ENCODE measurements around the gene ADCY9.

DNA sequence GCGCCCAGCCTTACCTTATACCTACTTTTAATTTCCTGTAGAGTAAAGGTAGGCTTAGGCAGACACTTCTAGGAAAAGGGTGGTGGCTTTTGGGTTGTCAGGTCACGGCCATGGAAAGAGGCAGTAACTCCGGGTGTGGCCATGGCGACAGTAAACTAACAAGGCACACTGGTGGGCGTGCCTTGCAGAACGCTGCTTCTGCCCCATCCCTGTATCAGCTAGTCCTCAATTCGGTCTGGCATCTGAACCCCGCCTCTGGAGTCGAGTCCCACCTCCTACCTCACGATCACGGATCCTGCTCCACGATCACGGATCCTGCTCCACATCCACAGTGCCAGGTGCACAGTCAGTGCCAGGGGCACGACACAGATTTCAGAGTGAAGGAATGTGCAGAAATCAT is 5.6 kb downstream of the ADCY9 start:
- TF ChIP-seq, protein P1, sequence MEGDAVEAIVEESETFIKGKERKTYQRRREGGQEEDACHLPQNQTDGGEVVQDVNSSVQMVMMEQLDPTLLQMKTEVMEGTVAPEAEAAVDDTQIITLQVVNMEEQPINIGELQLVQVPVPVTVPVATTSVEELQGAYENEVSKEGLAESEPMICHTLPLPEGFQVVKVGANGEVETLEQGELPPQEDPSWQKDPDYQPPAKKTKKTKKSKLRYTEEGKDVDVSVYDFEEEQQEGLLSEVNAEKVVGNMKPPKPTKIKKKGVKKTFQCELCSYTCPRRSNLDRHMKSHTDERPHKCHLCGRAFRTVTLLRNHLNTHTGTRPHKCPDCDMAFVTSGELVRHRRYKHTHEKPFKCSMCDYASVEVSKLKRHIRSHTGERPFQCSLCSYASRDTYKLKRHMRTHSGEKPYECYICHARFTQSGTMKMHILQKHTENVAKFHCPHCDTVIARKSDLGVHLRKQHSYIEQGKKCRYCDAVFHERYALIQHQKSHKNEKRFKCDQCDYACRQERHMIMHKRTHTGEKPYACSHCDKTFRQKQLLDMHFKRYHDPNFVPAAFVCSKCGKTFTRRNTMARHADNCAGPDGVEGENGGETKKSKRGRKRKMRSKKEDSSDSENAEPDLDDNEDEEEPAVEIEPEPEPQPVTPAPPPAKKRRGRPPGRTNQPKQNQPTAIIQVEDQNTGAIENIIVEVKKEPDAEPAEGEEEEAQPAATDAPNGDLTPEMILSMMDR (IDR thresholded peaks at IDR 0.05; ENCODE audit: insufficient read depth, low read depth, low read length), result no peak
- no peak for TF ChIP-seq EZH2 (IDR thresholded peaks at IDR 0.05; ENCODE audit: insufficient read depth, low read length)

Data from astrocyte (in vitro differentiated cells and primary cell).